Activated CD8-positive, alpha-beta memory T cell treated with anti-CD3 and anti-CD28 coated beads for 4 hours (primary cell): ENCODE data around the gene CPO.
"Not testable (repeated sequence)": the region's sequence is repeated elsewhere in the genome, so short reads cannot be mapped to it uniquely, and the experiment has no call there.

Experiments used
- DNase-seq, 2 donors: peaks; one replicate each; pipeline ENCODE4 v3.0.0-alpha.2; 2020; ENCODE audit warnings: low read depth in 2 of 2

Gene CPO

DNA sequence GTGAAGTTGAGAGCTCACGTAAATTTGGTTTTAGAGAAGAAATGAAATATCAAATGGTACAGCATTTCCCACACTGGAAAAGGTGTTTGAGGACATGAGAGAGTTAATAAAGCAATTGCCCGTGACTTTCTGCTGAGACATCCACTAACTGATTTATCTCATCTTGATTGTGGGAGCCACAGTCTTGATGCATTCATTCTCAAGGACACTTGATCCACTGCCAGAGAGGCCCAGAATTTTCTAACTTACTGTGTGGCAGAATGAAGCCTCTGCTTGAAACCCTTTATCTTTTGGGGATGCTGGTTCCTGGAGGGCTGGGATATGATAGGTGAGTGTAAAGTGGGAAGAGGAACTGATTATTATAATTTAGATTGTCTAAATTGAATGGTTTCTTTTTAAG is at the start of gene CPO:
TSS of gene CPO (plus strand) at position 179 of the 400 bp plus-strand sequence. CDS start at position 261, 82 bp downstream.
- DNase-seq, result no peak

- DNase-seq, result no peak
Measured at GRCh38 chr2:206890179-206890578, 49.1 kb upstream of the CPO start.

- no peak for DNase-seq
Measured at GRCh38 chr2:206890926-206891325, 48.4 kb upstream of the CPO start.

DNA sequence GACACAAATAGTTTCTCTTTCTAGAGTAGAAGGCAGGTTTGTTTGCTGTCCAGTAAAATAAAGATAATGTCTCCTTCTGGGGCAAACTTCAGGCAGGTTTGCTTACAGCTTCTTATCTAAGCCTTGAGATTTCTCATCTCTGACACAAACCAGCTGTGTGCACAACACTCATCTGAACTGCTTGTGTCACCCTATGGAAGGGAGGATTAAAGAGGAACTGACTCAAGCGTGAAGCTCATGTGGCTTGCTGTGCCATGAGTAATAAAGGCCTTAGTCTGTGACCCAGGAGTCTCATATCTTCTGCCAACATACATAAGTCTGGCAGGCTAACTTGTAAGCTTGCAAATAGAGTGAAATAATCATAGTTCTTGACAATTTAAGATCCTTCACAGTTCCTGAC is 24.2 kb upstream of the CPO start:
- no peak for DNase-seq

- DNase-seq, result no peak
Measured at GRCh38 chr2:206918263-206918662, 21.1 kb upstream of the CPO start.

GRCh38 chr2:206920310-206920709 is 19.0 kb upstream of the CPO start:
- DNase-seq, result no peak

- DNase-seq, result no peak
Measured at GRCh38 chr2:206920951-206921350, 18.4 kb upstream of the CPO start.

- no peak for DNase-seq
Measured at GRCh38 chr2:206921529-206921928, 17.8 kb upstream of the CPO start.

GRCh38 chr2:206935991-206936842 is 3.1 kb upstream of the CPO start:
- no peak for DNase-seq

- no peak for DNase-seq
Measured at GRCh38 chr2:206936843-206937230, 2.5 kb upstream of the CPO start.

GRCh38 chr2:206937555-206937954 is 1.8 kb upstream of the CPO start:
- no peak for DNase-seq

DNA sequence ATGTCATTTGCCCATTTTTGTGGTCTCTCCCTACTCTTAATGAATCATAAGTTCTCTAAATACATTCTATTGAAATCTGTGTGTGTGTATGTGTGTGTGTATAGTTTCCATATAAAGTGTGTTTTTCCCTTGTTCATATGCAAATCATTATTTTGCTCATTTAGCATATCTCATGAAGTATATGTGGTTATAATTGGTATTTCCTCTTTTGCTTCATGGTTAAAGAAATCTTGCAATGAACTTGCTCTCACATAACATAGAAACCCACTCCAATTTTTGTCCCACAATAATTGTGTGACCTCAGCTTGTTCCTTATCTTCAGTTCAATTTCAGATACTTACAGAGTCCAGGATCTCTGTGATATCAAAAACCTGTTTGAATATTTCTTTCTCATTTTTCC is 1.2 kb downstream of the CPO start:
- no peak for DNase-seq

- DNase-seq, result no peak
Measured at GRCh38 chr2:206942592-206943478, 3.5 kb downstream of the CPO start.

DNA sequence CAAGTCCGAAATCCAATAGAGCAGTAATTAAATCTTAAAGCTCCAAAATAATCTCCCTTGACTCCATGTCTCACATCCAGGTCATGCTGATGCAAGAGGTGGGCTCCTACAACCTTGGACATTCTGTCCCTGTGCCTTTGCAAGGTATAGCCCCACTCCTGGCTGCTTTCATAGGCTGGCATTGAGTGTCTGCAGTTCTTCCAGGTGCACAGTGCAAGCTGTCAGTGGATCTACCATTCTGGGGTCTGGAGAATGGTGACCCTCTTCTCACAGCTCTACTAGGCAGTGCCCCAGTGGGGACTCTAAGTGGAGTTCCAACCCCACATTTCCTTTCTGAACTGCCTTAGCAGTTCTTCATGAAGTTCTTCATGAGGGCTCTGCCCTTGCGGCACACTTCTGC is 14.1 kb downstream of the CPO start:
- DNase-seq, result not testable (repeated sequence)

GRCh38 chr2:206955253-206955652 is 15.9 kb downstream of the CPO start:
- DNase-seq, result no peak

- DNase-seq, result no peak
Measured at GRCh38 chr2:206958261-206958660, 18.9 kb downstream of the CPO start.

DNA sequence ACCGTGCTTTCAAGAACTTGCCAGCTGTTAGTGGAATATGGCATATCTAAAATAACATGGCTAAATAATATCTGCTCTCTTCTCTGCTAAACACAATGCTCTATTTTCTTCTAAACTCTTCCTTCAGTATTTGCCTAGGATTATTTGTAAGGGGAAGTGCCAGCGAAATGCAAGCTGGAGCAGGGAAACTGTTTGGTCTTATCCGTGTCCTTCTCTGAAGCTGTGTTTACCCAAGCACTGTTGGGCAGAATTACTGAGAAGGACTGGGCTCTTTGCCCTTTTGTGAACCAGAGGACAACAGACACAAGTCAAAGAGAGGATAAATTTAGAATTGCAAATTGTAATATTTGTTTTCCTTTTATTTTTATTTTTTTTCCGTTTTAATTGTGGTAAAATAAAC is 23.6 kb downstream of the CPO start:
- DNase-seq, result no peak

GRCh38 chr2:206968134-206969086 is 29.1 kb downstream of the CPO start:
- DNase-seq, result no peak

DNA sequence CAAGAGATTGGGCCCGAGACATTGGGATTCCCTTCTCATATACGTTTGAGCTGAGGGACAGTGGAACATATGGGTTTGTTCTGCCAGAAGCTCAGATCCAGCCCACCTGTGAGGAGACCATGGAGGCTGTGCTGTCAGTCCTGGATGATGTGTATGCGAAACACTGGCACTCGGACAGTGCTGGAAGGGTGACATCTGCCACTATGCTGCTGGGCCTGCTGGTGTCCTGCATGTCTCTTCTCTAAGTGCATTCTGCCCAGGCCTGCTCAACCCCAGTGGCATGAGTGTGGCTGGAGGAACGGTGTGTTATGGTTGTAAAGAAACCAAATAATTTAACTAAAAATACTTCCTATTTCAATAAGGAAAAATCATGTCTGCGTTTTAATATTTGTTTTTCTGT is 29.9 kb downstream of the CPO start:
- DNase-seq, result no peak

GRCh38 chr2:206970589-206971360 is 31.5 kb downstream of the CPO start:
- no peak for DNase-seq

- no peak for DNase-seq
Measured at GRCh38 chr2:206971805-206972204, 32.5 kb downstream of the CPO start.
